ENCODE results near the gene XPO6.

DNA sequence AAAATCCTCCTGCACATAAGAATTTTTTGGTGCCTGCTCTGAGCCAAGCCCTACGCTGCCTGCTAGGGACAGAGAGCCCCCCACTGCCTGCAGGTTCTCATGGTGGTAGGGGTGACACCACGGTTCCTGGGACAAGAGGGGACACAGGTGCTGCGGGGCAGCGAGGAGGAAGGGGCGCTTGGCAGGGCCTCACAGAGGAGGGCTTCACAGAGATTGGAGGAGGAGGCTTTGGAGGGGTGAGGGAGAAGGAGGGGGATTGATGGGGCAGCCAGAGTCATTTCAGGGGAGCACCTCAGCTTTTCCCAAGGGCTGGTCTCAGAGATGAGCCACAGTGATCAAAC lies 118.4 kb downstream of the XPO6 start:
- TF ChIP-seq, protein P1, sequence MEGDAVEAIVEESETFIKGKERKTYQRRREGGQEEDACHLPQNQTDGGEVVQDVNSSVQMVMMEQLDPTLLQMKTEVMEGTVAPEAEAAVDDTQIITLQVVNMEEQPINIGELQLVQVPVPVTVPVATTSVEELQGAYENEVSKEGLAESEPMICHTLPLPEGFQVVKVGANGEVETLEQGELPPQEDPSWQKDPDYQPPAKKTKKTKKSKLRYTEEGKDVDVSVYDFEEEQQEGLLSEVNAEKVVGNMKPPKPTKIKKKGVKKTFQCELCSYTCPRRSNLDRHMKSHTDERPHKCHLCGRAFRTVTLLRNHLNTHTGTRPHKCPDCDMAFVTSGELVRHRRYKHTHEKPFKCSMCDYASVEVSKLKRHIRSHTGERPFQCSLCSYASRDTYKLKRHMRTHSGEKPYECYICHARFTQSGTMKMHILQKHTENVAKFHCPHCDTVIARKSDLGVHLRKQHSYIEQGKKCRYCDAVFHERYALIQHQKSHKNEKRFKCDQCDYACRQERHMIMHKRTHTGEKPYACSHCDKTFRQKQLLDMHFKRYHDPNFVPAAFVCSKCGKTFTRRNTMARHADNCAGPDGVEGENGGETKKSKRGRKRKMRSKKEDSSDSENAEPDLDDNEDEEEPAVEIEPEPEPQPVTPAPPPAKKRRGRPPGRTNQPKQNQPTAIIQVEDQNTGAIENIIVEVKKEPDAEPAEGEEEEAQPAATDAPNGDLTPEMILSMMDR (IDR thresholded peaks at IDR 0.05), result no peak
- TF ChIP-seq POLR2A (IDR thresholded peaks at IDR 0.05), result no peak
